Lung (tissue), 12 donors: Measurements from ENCODE around the gene TLDC2. TPM values are rescaled to one million over a fixed set of nuclear protein-coding genes. Genes with fewer than 3 reads are reported as not detected.
"Not testable (repeated sequence)": the region's sequence is repeated elsewhere in the genome, so short reads cannot be mapped to it uniquely, and the experiment has no call there.

Source experiments
- ATAC-seq: fragments of 200-7000 bp; cut with Tn5 transposase; one replicate; pipeline ENCODE4 v1.9.1; 2020; ENCODE audit warnings: moderate number of reproducible peaks; ENCODE audit not compliant: insufficient read depth, low FRiP score
- DNase-seq, 3 donors: peaks; one replicate each; pipeline ENCODE4 v3.0.0-alpha.2; 2013 to 2017
- H3K27ac ChIP-seq, 2 donors: one replicate each; pipeline ENCODE4 v1.5.1; 2013; ENCODE audit warnings: mild to moderate bottlenecking in 2 of 2, moderate library complexity in 2 of 2, control low read depth in 1 of 2, inconsistent platforms in 1 of 2, low read depth in 1 of 2, low read length in 1 of 2
- H3K27me3 ChIP-seq, 3 donors: one replicate each; pipeline ENCODE4 v1.5.1; 2013; ENCODE audit warnings: low read length in 2 of 3; ENCODE audit not compliant: control insufficient read depth in 3 of 3, insufficient read depth in 3 of 3
- H3K36me3 ChIP-seq, 4 donors: one replicate each; pipeline ENCODE4 v1.5.1; 2013; ENCODE audit warnings: low read length in 4 of 4, mild to moderate bottlenecking in 1 of 4, moderate library complexity in 1 of 4; ENCODE audit not compliant: control insufficient read depth in 4 of 4, insufficient read depth in 4 of 4
- H3K4me1 ChIP-seq, 5 donors: one replicate each; pipeline ENCODE4 v1.5.1; 2013; ENCODE audit warnings: low read length in 5 of 5, mild to moderate bottlenecking in 2 of 5, moderate library complexity in 1 of 5; ENCODE audit not compliant: control insufficient read depth in 5 of 5, insufficient read depth in 5 of 5
- H3K4me3 ChIP-seq: one replicate; pipeline ENCODE4 v1.5.1; 2013; ENCODE audit warnings: mild to moderate bottlenecking, control low read depth, moderate library complexity
- H3K9ac ChIP-seq, 2 donors: one replicate each; pipeline ENCODE4 v1.5.1; 2013; ENCODE audit warnings: low read length in 2 of 2, control low read depth in 1 of 2; ENCODE audit not compliant: insufficient read depth in 1 of 2
- H3K9me3 ChIP-seq, 4 donors: one replicate each; pipeline ENCODE4 v1.5.1; 2013; ENCODE audit warnings: low read length in 3 of 4, mild to moderate bottlenecking in 1 of 4, moderate library complexity in 1 of 4; ENCODE audit not compliant: control insufficient read depth in 4 of 4, insufficient read depth in 3 of 4
- WGBS, 2 donors: extraction: QIAGEN DNeasy Blood & Tissue Kit; methylation state at CpG; one replicate each; pipeline ENCODE4 v1.1.7; 2013; 5-methylcytosine and 5-hydroxymethylcytosine counted together
- polyA plus RNA-seq, 2 donors: library from polyadenylated mRNA; stranded (reverse); fragments of 200-250 nt; gene quantifications; one replicate each; pipeline ENCODE4 v1.2.1, GENCODE V29; 2013
- total RNA-seq, 2 donors: library from RNA; depleted of rRNA in 1 of 2; stranded (reverse); fragments of >200 nt in 1 of 2; gene quantifications; one replicate each; pipeline ENCODE4 v1.2.1, GENCODE V29; 2014 to 2021
- TF ChIP-seq, protein P1 (sequence below): IDR thresholded peaks from 2 replicates; pipeline ENCODE4 v1.5.1; 2012; ENCODE audit warnings: mild to moderate bottlenecking; ENCODE audit errors: control extremely low read depth, extremely low read depth
- donor health status: control.
- donor health status: control.
- donor health status: Bipolar disorder and iron deficiency.
- donor health status: healthy.
- donor health status: DM: yes; HTN: yes; CAD: no.

Gene TLDC2
- total and polyA plus RNA-seq, 4 donors = 0.07 to 0.67 (median 0.17) TPM

GRCh38 chr20:36873498-36874189, 2.3 kb upstream of the TLDC2 start:
- no peaks in the 10 kb centered on the region for H3K36me3 ChIP-seq
- H3K9ac ChIP-seq = no peak overlapping the region
- peaks cover 0 to 8% (median 0%) of the 10 kb centered on the region in 5 donors for H3K4me1 ChIP-seq
- H3K27ac ChIP-seq = no peak overlapping the region
- TF ChIP-seq, protein P1, sequence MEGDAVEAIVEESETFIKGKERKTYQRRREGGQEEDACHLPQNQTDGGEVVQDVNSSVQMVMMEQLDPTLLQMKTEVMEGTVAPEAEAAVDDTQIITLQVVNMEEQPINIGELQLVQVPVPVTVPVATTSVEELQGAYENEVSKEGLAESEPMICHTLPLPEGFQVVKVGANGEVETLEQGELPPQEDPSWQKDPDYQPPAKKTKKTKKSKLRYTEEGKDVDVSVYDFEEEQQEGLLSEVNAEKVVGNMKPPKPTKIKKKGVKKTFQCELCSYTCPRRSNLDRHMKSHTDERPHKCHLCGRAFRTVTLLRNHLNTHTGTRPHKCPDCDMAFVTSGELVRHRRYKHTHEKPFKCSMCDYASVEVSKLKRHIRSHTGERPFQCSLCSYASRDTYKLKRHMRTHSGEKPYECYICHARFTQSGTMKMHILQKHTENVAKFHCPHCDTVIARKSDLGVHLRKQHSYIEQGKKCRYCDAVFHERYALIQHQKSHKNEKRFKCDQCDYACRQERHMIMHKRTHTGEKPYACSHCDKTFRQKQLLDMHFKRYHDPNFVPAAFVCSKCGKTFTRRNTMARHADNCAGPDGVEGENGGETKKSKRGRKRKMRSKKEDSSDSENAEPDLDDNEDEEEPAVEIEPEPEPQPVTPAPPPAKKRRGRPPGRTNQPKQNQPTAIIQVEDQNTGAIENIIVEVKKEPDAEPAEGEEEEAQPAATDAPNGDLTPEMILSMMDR = no peak
- 76 to 81% methylated on average over 13 of the region's 13 CpGs for WGBS, 2 donors
- no peak overlapping the region for H3K4me3 ChIP-seq
- H3K9me3 ChIP-seq = no peaks in the 10 kb centered on the region
- no peaks in the 10 kb centered on the region for H3K27me3 ChIP-seq
- ATAC-seq = no peak
- no peak for DNase-seq

- H3K9ac ChIP-seq, H3K27me3 ChIP-seq, ATAC-seq, H3K27ac ChIP-seq, H3K4me1 ChIP-seq, H3K36me3 ChIP-seq, H3K9me3 ChIP-seq, DNase-seq, H3K4me3 ChIP-seq: not testable (repeated sequence)
- 84 to 91% methylated on average over 5 of the region's 5 CpGs for WGBS, 2 donors
Observed at GRCh38 chr20:36875093-36875492, 845 bp upstream of the TLDC2 start.

GRCh38 chr20:36876473-36876833, 515 bp downstream of the TLDC2 start:
- Histone ChIP-seq H3K9ac (no peak overlapping the region), H3K4me3 (no peak overlapping the region), H3K36me3 (no peaks in the 10 kb centered on the region), H3K27me3 (no peaks in the 10 kb centered on the region), H3K9me3 (no peaks in the 10 kb centered on the region), H3K27ac (no peak overlapping the region), H3K4me1 (peaks cover 0 to 8% (median 0%) of the 10 kb centered on the region in 5 donors)
- TF ChIP-seq, protein P1 = no peak
- no peak for DNase-seq
- WGBS, 2 donors = 89 to 93% methylated on average over 3 of the region's 3 CpGs
- ATAC-seq = no peak

- TF ChIP-seq, protein P1 = no peak
- WGBS, 2 donors = 88 to 90% methylated on average over 10 of the region's 10 CpGs
- Histone ChIP-seq H3K4me3 (no peak overlapping the region), H3K27ac (no peak overlapping the region), H3K9me3 (no peaks in the 10 kb centered on the region), H3K9ac (no peak overlapping the region), H3K4me1 (no peaks in the 10 kb centered on the region), H3K36me3 (no peaks in the 10 kb centered on the region), H3K27me3 (no peaks in the 10 kb centered on the region)
- ATAC-seq (no peak), DNase-seq (no peak)
Observed at GRCh38 chr20:36878941-36879340, 3.0 kb downstream of the TLDC2 start.
